Measurements from ENCODE around the gene PTPRT.

PTPRT gene

GRCh38 chr20:43191946-43192863 is 2.5 kb upstream of the PTPRT start:
- H3K9me3 ChIP-seq (ENCODE audit: insufficient read depth, low read length) = no peaks in the 10 kb centered on the region
- no peak for TF ChIP-seq EZH2phosphoT487 (conservative IDR thresholded peaks at IDR 0.05; ENCODE audit: low read length)
- TF ChIP-seq, protein P1, sequence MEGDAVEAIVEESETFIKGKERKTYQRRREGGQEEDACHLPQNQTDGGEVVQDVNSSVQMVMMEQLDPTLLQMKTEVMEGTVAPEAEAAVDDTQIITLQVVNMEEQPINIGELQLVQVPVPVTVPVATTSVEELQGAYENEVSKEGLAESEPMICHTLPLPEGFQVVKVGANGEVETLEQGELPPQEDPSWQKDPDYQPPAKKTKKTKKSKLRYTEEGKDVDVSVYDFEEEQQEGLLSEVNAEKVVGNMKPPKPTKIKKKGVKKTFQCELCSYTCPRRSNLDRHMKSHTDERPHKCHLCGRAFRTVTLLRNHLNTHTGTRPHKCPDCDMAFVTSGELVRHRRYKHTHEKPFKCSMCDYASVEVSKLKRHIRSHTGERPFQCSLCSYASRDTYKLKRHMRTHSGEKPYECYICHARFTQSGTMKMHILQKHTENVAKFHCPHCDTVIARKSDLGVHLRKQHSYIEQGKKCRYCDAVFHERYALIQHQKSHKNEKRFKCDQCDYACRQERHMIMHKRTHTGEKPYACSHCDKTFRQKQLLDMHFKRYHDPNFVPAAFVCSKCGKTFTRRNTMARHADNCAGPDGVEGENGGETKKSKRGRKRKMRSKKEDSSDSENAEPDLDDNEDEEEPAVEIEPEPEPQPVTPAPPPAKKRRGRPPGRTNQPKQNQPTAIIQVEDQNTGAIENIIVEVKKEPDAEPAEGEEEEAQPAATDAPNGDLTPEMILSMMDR (IDR thresholded peaks at IDR 0.05; ENCODE audit: insufficient read depth, low read length, poor library complexity, severe bottlenecking) = peak; percentile 40
- H3K36me3 ChIP-seq (ENCODE audit: low read length) = no peaks in the 10 kb centered on the region
- H3K9ac ChIP-seq (ENCODE audit: low read length) = no peak overlapping the region
- no peak overlapping the region for H3K4me3 ChIP-seq (ENCODE audit: insufficient read depth, low read length, poor library complexity, severe bottlenecking)
- H3K79me2 ChIP-seq (ENCODE audit: insufficient read depth, low read length) = no peaks in the 10 kb centered on the region
- no peak overlapping the region for H3K27ac ChIP-seq (ENCODE audit: low read depth, low read length)
- no peak overlapping the region for H2AFZ ChIP-seq (ENCODE audit: low read depth, low read length, severe bottlenecking)
- no peaks in the 10 kb centered on the region for H3K27me3 ChIP-seq (ENCODE audit: low read length)
- no peaks in the 10 kb centered on the region for H3F3A ChIP-seq (ENCODE audit: insufficient read depth)
- no peak overlapping the region for H3K4me2 ChIP-seq (ENCODE audit: low read depth, low read length, poor library complexity, severe bottlenecking)
- H3K9me2 ChIP-seq (replicated peaks; ENCODE audit: insufficient read depth, low read length) = no peaks in the 10 kb centered on the region
- no peaks in the 10 kb centered on the region for H4K20me1 ChIP-seq (ENCODE audit: low read depth, low read length)

GRCh38 chr20:43191143-43191542 is 1.4 kb upstream of the PTPRT start:
- no peaks in the 10 kb centered on the region for H3K9me2 ChIP-seq (replicated peaks; ENCODE audit: insufficient read depth, low read length)
- no peak overlapping the region for H3K27ac ChIP-seq (ENCODE audit: low read depth, low read length)
- no peak overlapping the region for H3K4me2 ChIP-seq (ENCODE audit: low read depth, low read length, poor library complexity, severe bottlenecking)
- H4K20me1 ChIP-seq (ENCODE audit: low read depth, low read length) = no peaks in the 10 kb centered on the region; the same call in 1 of the 2 replicates
- H3K79me2 ChIP-seq (ENCODE audit: insufficient read depth, low read length) = no peaks in the 10 kb centered on the region
- no peak overlapping the region for H3K4me3 ChIP-seq (ENCODE audit: insufficient read depth, low read length, poor library complexity, severe bottlenecking)
- TF ChIP-seq, protein P1 (IDR thresholded peaks at IDR 0.05; ENCODE audit: insufficient read depth, low read length, poor library complexity, severe bottlenecking) = no peak
- TF ChIP-seq EZH2phosphoT487 (conservative IDR thresholded peaks at IDR 0.05; ENCODE audit: low read length) = no peak
- H3K9me3 ChIP-seq (ENCODE audit: insufficient read depth, low read length) = no peaks in the 10 kb centered on the region
- H3F3A ChIP-seq (ENCODE audit: insufficient read depth) = no peaks in the 10 kb centered on the region
- H2AFZ ChIP-seq (ENCODE audit: low read depth, low read length, severe bottlenecking) = no peak overlapping the region
- no peaks in the 10 kb centered on the region for H3K36me3 ChIP-seq (ENCODE audit: low read length)
- no peak overlapping the region for H3K9ac ChIP-seq (ENCODE audit: low read length)
- no peaks in the 10 kb centered on the region for H3K27me3 ChIP-seq (ENCODE audit: low read length)

DNA sequence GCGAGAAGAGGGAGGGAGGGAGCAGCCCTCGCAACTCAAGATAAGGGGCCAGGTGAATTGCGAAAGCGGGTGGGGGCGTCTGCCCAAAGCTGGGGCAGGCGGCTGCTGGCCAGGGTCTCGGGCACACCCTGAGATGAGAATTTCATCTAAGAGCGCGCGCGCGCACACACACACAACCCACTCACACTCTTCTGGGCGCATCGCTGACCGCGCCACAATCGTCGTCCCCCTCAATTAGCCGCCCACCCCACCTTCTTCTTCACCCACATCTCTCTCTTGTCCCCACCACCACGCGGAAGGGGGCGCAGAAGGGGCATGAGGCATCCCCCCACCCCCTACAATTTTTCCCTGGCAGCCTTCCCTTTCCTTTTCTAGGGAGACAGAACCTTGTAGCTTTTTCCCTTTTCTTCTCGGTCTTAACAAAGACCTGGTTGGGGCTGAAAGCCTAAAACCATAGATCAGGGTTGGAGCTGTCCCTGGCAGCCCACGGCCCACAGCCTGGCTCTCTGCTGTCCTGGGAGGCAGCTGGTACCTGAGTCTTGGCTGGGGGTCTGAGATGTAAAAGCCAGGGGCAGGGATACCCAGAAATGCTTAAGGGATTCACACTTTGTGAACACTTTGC is 737 bp upstream of the PTPRT start:
- no peaks in the 10 kb centered on the region for H3K79me2 ChIP-seq (ENCODE audit: insufficient read depth, low read length)
- no peaks in the 10 kb centered on the region for H3K9me2 ChIP-seq (replicated peaks; ENCODE audit: insufficient read depth, low read length)
- H3K9me3 ChIP-seq (ENCODE audit: insufficient read depth, low read length) = no peaks in the 10 kb centered on the region
- H3K4me2 ChIP-seq (ENCODE audit: low read depth, low read length, poor library complexity, severe bottlenecking) = no peak overlapping the region
- H3K27me3 ChIP-seq (ENCODE audit: low read length) = no peaks in the 10 kb centered on the region
- no peak overlapping the region for H2AFZ ChIP-seq (ENCODE audit: low read depth, low read length, severe bottlenecking)
- H3K27ac ChIP-seq (ENCODE audit: low read depth, low read length) = no peak overlapping the region
- no peaks in the 10 kb centered on the region; the same call in 1 of the 2 replicates for H4K20me1 ChIP-seq (ENCODE audit: low read depth, low read length)
- no peak overlapping the region for H3K9ac ChIP-seq (ENCODE audit: low read length)
- no peak overlapping the region for H3K4me3 ChIP-seq (ENCODE audit: insufficient read depth, low read length, poor library complexity, severe bottlenecking)
- no peaks in the 10 kb centered on the region for H3F3A ChIP-seq (ENCODE audit: insufficient read depth)
- no peaks in the 10 kb centered on the region for H3K36me3 ChIP-seq (ENCODE audit: low read length)
- TF ChIP-seq, protein P1 (IDR thresholded peaks at IDR 0.05; ENCODE audit: insufficient read depth, low read length, poor library complexity, severe bottlenecking) = no peak
- no peak for TF ChIP-seq EZH2phosphoT487 (conservative IDR thresholded peaks at IDR 0.05; ENCODE audit: low read length)

Data from SU-DHL-6 (cell line).